ENCODE results near the gene CLPX.

The CLPX gene

DNA sequence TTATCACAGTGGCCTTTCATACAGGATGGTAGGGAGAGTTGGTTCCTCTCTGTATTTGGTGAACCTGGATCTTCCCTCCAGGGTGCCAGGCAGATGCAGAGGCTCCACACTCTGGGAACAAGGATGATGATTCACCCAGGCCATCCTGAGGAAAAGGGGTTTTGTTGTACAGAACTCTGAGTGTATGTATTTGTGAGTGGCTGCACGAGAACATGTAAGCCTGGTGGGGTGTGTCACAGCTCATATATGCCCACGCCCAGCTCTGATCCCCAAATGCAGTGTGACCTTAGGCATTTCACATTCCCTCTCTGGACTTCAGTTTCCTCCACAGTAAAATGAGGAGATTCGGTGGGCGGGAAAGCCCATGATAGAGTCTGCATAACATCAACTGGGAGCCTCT is 37.7 kb upstream of the CLPX start:
- TF ChIP-seq CTCF (IDR thresholded peaks at IDR 0.05; ENCODE audit: borderline replicate concordance, control extremely low read depth, extremely low read depth, insufficient read depth, missing control alignments), result no peak
- DNase-seq (ENCODE audit: low spot score), result no peak
- in situ Hi-C loops (cut with MboI; ENCODE audit: low sequenced_read_pairs, unreplicated experiment), result no loop called here

GRCh38 chr15:65221697-65222096 is 36.6 kb upstream of the CLPX start:
- TF ChIP-seq CTCF (IDR thresholded peaks at IDR 0.05; ENCODE audit: borderline replicate concordance, control extremely low read depth, extremely low read depth, insufficient read depth, missing control alignments), result no peak
- no peak for DNase-seq (ENCODE audit: low spot score)
- in situ Hi-C loops (cut with MboI; ENCODE audit: low sequenced_read_pairs, unreplicated experiment), result no loop called here

GRCh38 chr15:65219137-65219536 is 34.0 kb upstream of the CLPX start:
- no peak for TF ChIP-seq CTCF (IDR thresholded peaks at IDR 0.05; ENCODE audit: borderline replicate concordance, control extremely low read depth, extremely low read depth, insufficient read depth, missing control alignments)
- in situ Hi-C loops (cut with MboI; ENCODE audit: low sequenced_read_pairs, unreplicated experiment), result no loop called here
- no peak for DNase-seq (ENCODE audit: low spot score)

GRCh38 chr15:65217526-65218482 is 32.7 kb upstream of the CLPX start:
- no peak for DNase-seq (ENCODE audit: low spot score)
- in situ Hi-C loops (cut with MboI; ENCODE audit: low sequenced_read_pairs, unreplicated experiment), result no loop called here
- no peak for TF ChIP-seq CTCF (IDR thresholded peaks at IDR 0.05; ENCODE audit: borderline replicate concordance, control extremely low read depth, extremely low read depth, insufficient read depth, missing control alignments)

DNA sequence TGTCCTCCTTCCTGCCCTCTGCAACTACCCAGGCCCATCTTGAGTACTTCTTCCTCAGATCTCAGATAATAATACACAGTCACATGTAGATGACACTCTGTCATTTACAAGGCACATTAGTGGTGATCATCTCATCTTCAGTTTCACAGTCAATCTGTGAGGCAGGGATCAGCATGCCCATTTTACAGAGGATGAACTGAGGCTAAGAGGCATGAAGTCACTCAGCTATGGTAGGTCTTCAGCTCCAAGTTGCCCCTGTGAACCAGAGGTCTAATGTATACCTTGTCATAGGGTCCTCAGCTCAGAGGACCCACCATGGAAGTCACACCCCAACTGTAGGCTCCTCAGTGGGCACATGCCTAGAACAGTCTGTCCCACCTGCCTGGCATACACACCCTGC is 30.4 kb upstream of the CLPX start:
- no peak for TF ChIP-seq CTCF (IDR thresholded peaks at IDR 0.05; ENCODE audit: borderline replicate concordance, control extremely low read depth, extremely low read depth, insufficient read depth, missing control alignments)
- no peak for DNase-seq (ENCODE audit: low spot score)
- in situ Hi-C loops (cut with MboI; ENCODE audit: low sequenced_read_pairs, unreplicated experiment), result no loop called here

GRCh38 chr15:65214010-65214409 is 28.9 kb upstream of the CLPX start:
- no peak for TF ChIP-seq CTCF (IDR thresholded peaks at IDR 0.05; ENCODE audit: borderline replicate concordance, control extremely low read depth, extremely low read depth, insufficient read depth, missing control alignments)
- no peak for DNase-seq (ENCODE audit: low spot score)
- in situ Hi-C loops (cut with MboI; ENCODE audit: low sequenced_read_pairs, unreplicated experiment), result no loop called here

All from GM13976 (cell line).